Measurements from ENCODE around the gene ACTN2.
"Not testable (repeated sequence)": the region's sequence is repeated elsewhere in the genome, so short reads cannot be mapped to it uniquely, and the experiment has no call there.

Gene ACTN2

GRCh38 chr1:236685917-236686814 is at the start of gene ACTN2:
Gene ACTN2 (plus strand): TSS chr1:236686499. CDS start chr1:236686674, 175 bp downstream.
- no peak for DNase-seq (ENCODE audit: low read depth, low spot score)

GRCh38 chr1:236638945-236639344 is 47.4 kb upstream of the ACTN2 start:
- DNase-seq (ENCODE audit: low read depth, low spot score) = no peak

- DNase-seq (ENCODE audit: low read depth, low spot score) = no peak
These were observed 46.6 kb upstream of the ACTN2 start for GRCh38 chr1:236639686-236640085.

- DNase-seq (ENCODE audit: low read depth, low spot score) = no peak
These were observed 43.5 kb upstream of the ACTN2 start for GRCh38 chr1:236642763-236643162.

- no peak for DNase-seq (ENCODE audit: low read depth, low spot score)
These were observed 41.2 kb upstream of the ACTN2 start for GRCh38 chr1:236645016-236645680.

GRCh38 chr1:236654511-236654910 is 31.8 kb upstream of the ACTN2 start:
- DNase-seq (ENCODE audit: low read depth, low spot score) = no peak

GRCh38 chr1:236654957-236655356 is 31.3 kb upstream of the ACTN2 start:
- no peak for DNase-seq (ENCODE audit: low read depth, low spot score)

GRCh38 chr1:236657398-236657797 is 28.9 kb upstream of the ACTN2 start:
- DNase-seq (ENCODE audit: low read depth, low spot score) = no peak

GRCh38 chr1:236659792-236660587 is 26.3 kb upstream of the ACTN2 start:
- DNase-seq (ENCODE audit: low read depth, low spot score) = no peak

GRCh38 chr1:236663934-236664333 is 22.4 kb upstream of the ACTN2 start:
- DNase-seq (ENCODE audit: low read depth, low spot score) = no peak

- DNase-seq (ENCODE audit: low read depth, low spot score) = not testable (repeated sequence)
These were observed 17.4 kb upstream of the ACTN2 start for GRCh38 chr1:236668909-236669308.

- DNase-seq (ENCODE audit: low read depth, low spot score) = no peak
These were observed 16.2 kb upstream of the ACTN2 start for GRCh38 chr1:236670060-236670459.

GRCh38 chr1:236673289-236673919 is 12.9 kb upstream of the ACTN2 start:
- no peak for DNase-seq (ENCODE audit: low read depth, low spot score)

- DNase-seq (ENCODE audit: low read depth, low spot score) = no peak
These were observed 8.6 kb upstream of the ACTN2 start for GRCh38 chr1:236677641-236678235.

GRCh38 chr1:236681219-236681618 is 5.1 kb upstream of the ACTN2 start:
- no peak for DNase-seq (ENCODE audit: low read depth, low spot score)

- DNase-seq (ENCODE audit: low read depth, low spot score) = no peak
These were observed 938 bp upstream of the ACTN2 start for GRCh38 chr1:236685205-236685916.

- no peak for DNase-seq (ENCODE audit: low read depth, low spot score)
These were observed 489 bp downstream of the ACTN2 start for GRCh38 chr1:236686815-236687160.

GRCh38 chr1:236687273-236687672 is 974 bp downstream of the ACTN2 start:
- DNase-seq (ENCODE audit: low read depth, low spot score) = no peak

- DNase-seq (ENCODE audit: low read depth, low spot score) = no peak
These were observed 2.4 kb downstream of the ACTN2 start for GRCh38 chr1:236688705-236689104.

GRCh38 chr1:236689713-236690569 is 3.6 kb downstream of the ACTN2 start:
- no peak for DNase-seq (ENCODE audit: low read depth, low spot score)
